NOMO-1 (cell line): Measurements from ENCODE around the gene RNF175.

Experiments used
- DNase-seq, 2 experiments: peaks; one replicate each; lab custom pipeline; 2025; ENCODE audit not compliant: unreplicated experiment in 2 of 2; lab: John Stamatoyannopoulos, UW

The RNF175 gene

GRCh38 chr4:153759407-153760316 is at the start of gene RNF175:
TSS of gene RNF175 (minus strand) at chr4:153760024. CDS start at chr4:153759862, 162 bp downstream.
- DNase-seq = no peak

GRCh38 chr4:153809307-153809706 is 49.5 kb upstream of the RNF175 start:
- no peak for DNase-seq

DNA sequence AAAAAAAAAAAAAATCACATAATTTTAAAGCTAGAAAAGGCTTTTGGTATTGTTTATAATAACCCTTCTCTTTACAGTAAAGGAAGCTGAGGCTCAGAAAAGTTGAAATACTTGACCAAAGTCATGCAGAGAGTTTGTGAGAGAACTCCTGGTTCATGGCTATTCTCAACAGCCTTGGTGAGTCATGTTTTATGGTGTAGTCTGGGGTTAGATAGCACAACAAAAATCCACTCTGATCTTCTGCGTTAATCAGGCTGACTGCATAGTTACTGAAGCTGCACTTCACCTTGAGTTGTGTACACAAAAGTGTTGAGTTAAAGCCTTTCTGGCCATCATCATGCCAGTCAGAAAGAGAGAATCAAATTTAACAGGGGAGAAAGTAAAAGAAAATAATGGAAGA is 48.4 kb upstream of the RNF175 start:
- DNase-seq = no peak

DNA sequence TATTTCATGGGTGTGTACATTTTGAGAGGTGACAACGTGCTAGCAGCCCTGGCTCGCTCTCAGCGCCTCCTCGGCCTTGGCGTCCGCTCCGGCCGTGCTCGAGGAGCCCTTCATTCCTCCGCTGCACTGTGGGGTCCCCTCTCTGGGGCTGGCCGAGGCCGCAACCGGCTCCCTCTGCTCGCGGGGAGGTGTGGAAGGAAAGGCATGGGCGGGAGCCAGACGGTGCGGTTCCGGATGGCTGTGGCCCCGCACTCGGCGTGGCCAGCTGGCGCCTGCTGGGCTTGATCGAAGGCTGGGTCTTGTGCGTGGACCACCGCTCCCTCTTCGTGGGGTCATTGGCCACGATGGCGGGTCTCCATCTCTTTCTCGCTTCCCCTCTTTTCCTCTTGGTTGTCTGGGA is 46.2 kb upstream of the RNF175 start:
- DNase-seq = no peak

DNA sequence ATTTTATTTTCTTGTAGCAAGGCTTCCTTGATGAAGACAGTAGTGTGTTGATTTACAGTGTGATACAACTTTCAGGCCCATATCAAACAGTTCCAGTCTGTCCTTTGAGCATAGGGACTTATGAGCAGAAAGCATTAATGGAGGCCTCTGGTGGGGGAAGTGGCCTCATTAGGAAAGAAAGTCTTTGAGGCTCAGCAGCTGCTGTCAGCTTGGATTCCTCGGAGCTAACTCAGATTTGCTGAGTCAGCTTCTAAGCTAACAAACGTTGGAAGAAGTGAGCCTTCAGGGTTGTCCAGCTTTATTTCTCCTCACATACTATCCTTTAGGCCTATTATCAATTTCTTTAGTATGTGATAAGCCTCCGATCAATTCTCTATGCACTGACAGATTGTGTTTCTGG is 44.9 kb upstream of the RNF175 start:
- no peak for DNase-seq

GRCh38 chr4:153799694-153800074 is 39.9 kb upstream of the RNF175 start:
- no peak for DNase-seq

- no peak for DNase-seq
These were observed 39.3 kb upstream of the RNF175 start for GRCh38 chr4:153798901-153799693.

DNA sequence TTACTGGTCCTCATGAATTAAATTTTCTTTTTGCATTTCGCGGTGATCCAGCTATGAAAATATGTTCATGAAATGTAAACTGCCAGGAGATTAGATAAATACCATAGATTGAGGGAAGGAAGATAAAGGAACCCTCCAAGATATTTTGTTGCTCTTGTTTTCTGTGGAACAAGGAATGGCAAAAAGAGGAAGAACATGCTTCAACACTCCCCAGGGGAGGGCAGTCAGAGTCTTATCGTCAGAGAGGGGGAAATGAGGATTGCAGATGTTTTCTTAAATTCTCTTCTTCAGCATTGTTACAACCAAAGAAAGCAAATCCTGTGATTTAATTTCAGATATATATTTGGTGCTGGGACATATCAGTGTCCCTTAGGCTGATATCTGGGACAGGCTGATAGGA is 38.6 kb upstream of the RNF175 start:
- peak in 1 of 2 experiments; percentile 5 for DNase-seq

- DNase-seq = no peak
These were observed 34.2 kb upstream of the RNF175 start for GRCh38 chr4:153794006-153794405.

DNA sequence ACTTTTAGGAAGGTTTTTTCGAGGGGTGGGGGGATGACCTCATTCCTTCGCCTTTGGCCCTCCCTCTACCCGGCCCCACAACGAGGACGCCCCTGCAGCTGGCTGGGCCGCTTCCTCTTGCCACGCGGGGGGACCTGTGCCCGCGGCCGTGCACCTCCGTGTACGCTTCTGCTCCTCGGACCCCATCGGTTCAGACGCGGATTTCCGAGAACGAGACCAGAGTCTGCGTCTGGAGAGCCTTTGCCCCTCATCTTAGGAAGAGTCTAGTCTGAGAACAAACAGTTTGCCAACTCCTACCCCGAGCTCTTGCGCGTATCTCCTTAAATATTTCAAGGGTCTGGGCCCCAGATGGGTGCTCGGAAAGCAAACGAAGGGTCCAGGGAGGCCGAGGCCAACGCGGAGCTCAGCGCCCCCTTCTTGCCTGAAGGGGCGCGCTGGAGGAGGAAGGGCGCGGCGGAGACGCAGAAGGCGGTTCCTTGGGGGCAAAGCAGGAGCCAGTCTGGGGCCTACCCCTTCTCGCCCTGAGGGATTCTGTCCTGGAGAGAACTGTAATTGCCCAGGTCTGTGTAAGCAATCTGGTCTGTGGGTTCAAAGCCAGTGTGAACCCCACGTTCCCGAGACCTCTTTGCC is 32.9 kb upstream of the RNF175 start:
- no peak for DNase-seq

- peak; percentile 22 for DNase-seq
These were observed 32.2 kb upstream of the RNF175 start for GRCh38 chr4:153791746-153792617.

DNA sequence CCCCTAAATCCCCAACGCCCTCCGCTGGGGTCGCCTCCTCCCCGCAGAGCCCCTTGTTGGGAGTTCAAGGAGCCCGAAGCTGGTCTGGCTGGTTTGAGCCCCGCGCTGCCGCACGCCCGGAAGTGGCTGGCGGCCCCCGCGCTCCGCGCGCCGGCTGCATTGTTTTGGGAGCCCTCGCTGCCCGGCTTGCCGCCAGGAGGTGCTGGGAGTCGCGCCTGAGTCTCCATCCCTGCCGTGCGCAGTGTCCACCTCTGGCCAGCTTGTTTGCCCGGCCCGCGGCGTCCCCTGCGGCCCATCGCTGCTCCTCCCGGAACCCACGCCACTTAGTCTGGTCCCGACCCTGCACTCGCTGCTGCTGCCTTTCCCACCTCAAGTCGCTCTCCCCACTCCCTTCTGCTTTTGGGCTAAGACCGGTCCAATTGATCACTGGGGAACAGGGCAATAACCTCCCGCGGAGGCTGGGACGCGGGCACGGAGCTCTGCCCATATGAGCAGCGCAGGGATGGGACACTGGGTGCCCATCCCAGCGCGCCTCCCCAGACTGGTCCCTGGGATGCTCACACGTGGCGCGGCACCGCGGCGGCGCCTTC is 31.2 kb upstream of the RNF175 start:
- no peak for DNase-seq

DNA sequence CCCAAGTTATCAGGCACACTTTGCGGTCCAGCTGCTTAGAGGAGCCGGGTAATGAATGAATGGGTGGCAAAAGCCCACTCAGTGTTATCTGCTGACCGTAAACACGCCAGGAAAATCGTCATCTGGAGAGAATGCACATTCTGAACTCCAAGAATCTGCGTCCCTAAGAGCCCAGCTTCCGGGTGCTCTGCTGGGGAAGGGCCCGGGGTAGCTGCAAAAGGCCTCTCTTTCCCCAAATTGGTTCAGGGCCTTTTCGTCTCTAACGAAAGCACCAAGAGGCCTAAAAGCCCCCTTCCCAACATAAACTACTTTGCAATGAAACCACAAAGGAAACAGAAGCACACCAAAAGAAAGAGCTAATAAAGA is 30.7 kb upstream of the RNF175 start:
- no peak for DNase-seq

GRCh38 chr4:153789741-153790499 is 30.1 kb upstream of the RNF175 start:
- DNase-seq = no peak

GRCh38 chr4:153788413-153789276 is 28.8 kb upstream of the RNF175 start, which contains the start of gene SFRP2:
TSS of gene SFRP2 (minus strand) at chr4:153789083. CDS start at chr4:153788835, 248 bp downstream.
- DNase-seq = peak; percentile 27 to 49

- DNase-seq = no peak
These were observed 28.2 kb upstream of the RNF175 start for GRCh38 chr4:153788051-153788412.

GRCh38 chr4:153787575-153787974 is 27.8 kb upstream of the RNF175 start:
- no peak for DNase-seq

GRCh38 chr4:153787061-153787560 is 27.3 kb upstream of the RNF175 start:
- no peak for DNase-seq
